Kidney (tissue), 14 donors: ENCODE data around the gene TUBB2B. TPM values are rescaled to one million over a fixed set of nuclear protein-coding genes. Genes with fewer than 3 reads are reported as not detected.

Experiments
- DNase-seq, 5 donors: peaks; one replicate each; pipeline ENCODE4 v3.0.0-alpha.2; 2013 to 2020
- FAIRE-seq: peaks from 2 replicates; lab custom pipeline; 2012; peaks lifted over from hg19 to GRCh38; lab: Jason Lieb, UNC
- H3K27ac ChIP-seq, 2 donors: one replicate each; pipeline ENCODE4 v1.7.0; 2013; ENCODE audit warnings: low read depth in 2 of 2, low read length in 2 of 2, inconsistent platforms in 1 of 2
- H3K27me3 ChIP-seq: one replicate; pipeline ENCODE4 v1.7.1; 2013; ENCODE audit warnings: low read length, inconsistent platforms; ENCODE audit not compliant: control insufficient read depth, insufficient read depth
- H3K36me3 ChIP-seq, 3 donors: one replicate each; pipeline versions ENCODE4 v1.7.0 to v1.7.1; 2013; ENCODE audit warnings: low read length in 3 of 3, control low read depth in 1 of 3, inconsistent platforms in 1 of 3; ENCODE audit not compliant: insufficient read depth in 3 of 3, control insufficient read depth in 2 of 3
- H3K4me1 ChIP-seq, 3 donors: one replicate each; pipeline versions ENCODE4 v1.7.0 to v1.7.1; 2013; ENCODE audit warnings: low read length in 3 of 3, inconsistent platforms in 1 of 3, low read depth in 1 of 3; ENCODE audit not compliant: control insufficient read depth in 2 of 3, insufficient read depth in 2 of 3
- H3K4me3 ChIP-seq, 3 donors: one replicate each; pipeline versions ENCODE4 v1.7.0 to v1.8.1; 2013; ENCODE audit warnings: low read length in 3 of 3, control low read depth in 1 of 3, inconsistent platforms in 1 of 3
- H3K9ac ChIP-seq, 3 donors: one replicate each; pipeline versions ENCODE4 v1.7.0 to v1.7.1; 2013; ENCODE audit warnings: low read length in 3 of 3, control low read depth in 1 of 3, inconsistent platforms in 1 of 3
- H3K9me3 ChIP-seq, 3 donors: one replicate each; pipeline versions ENCODE4 v1.7.0 to v1.7.1; 2013; ENCODE audit warnings: low read length in 3 of 3, control low read depth in 1 of 3, inconsistent platforms in 1 of 3; ENCODE audit not compliant: control insufficient read depth in 2 of 3, insufficient read depth in 1 of 3
- CTCF ChIP-seq: IDR thresholded peaks from 3 replicates; pipeline ENCODE4 v1.5.1; 2012; ENCODE audit warnings: mild to moderate bottlenecking, moderate library complexity, borderline replicate concordance; ENCODE audit not compliant: insufficient read depth; ENCODE audit errors: extremely low read depth
- intact Hi-C: fragments of 100-400 bp; cut with DNase I; formaldehyde crosslinking; loops from one replicate; pipeline ENCODE4 v1.11.1; 2022
- polyA plus RNA-seq: library from polyadenylated mRNA; stranded (reverse); fragments of 350-450 nt; fragmentation: Illumina TruSeq; extraction: RNeasy Lipid Tissue Mini Kit (QIAGEN cat#74804); gene quantifications from one replicate; pipeline ENCODE4 v1.2.3, GENCODE V29; 2014; ENCODE audit warnings: low read depth, low replicate concordance; ENCODE audit not compliant: insufficient read depth
- total RNA-seq: library from RNA; stranded (reverse); fragmentation: NEBNext Ultra II Directional; extraction: Animal tissue kit (Norgen Biotek cat#: 25700); gene quantifications from one replicate; pipeline ENCODE4 v1.2.1, GENCODE V29; 2021
- donor health status: control.
- donor health status: control.
- donor health status: control.
- donor health status: control.
- donor health status: control.
- donor health status: DM: yes; HTN: yes; CAD: no.
- donor health status: Normal renal cell carcinoma (clear cell type).

The TUBB2B gene
- total and polyA plus RNA-seq, 2 donors from 2014 or later, result 34.2 to 46.1 TPM

GRCh38 chr6:3268680-3269079 is 41.2 kb upstream of the TUBB2B start:
- H3K9ac ChIP-seq, result no peak overlapping the region
- no peak for TF ChIP-seq CTCF
- no peak for DNase-seq
- no peaks in the 10 kb centered on the region for H3K9me3 ChIP-seq
- H3K4me1 ChIP-seq, result peaks cover 0 to 5% (median 4%) of the 10 kb centered on the region in 3 donors
- no peak for FAIRE-seq
- H3K27me3 ChIP-seq, result no peaks in the 10 kb centered on the region
- intact Hi-C loops, result no loop called here
- H3K4me3 ChIP-seq, result no peak overlapping the region
- H3K27ac ChIP-seq, result no peak overlapping the region
- peaks cover 0 to 24% (median 9%) of the 10 kb centered on the region in 3 donors for H3K36me3 ChIP-seq

- Histone ChIP-seq H3K4me3 (no peak overlapping the region), H3K27ac (no peak overlapping the region), H3K27me3 (no peaks in the 10 kb centered on the region), H3K9me3 (no peaks in the 10 kb centered on the region), H3K4me1 (peaks cover 0 to 7% (median 6%) of the 10 kb centered on the region in 3 donors), H3K9ac (no peak overlapping the region), H3K36me3 (peaks cover 0 to 21% (median 7%) of the 10 kb centered on the region in 3 donors)
- intact Hi-C loops, result no loop called here
- no peak for TF ChIP-seq CTCF
- FAIRE-seq, result no peak
- DNase-seq, result no peak
Observed at GRCh38 chr6:3267162-3267561, 39.7 kb upstream of the TUBB2B start.

GRCh38 chr6:3266170-3266569 is 38.7 kb upstream of the TUBB2B start:
- Histone ChIP-seq H3K4me3 (no peak overlapping the region), H3K9me3 (no peaks in the 10 kb centered on the region), H3K4me1 (peaks cover 0 to 14% (median 12%) of the 10 kb centered on the region in 3 donors), H3K9ac (no peak overlapping the region), H3K27me3 (no peaks in the 10 kb centered on the region), H3K27ac (no peak overlapping the region), H3K36me3 (peaks cover 0 to 11% (median 5%) of the 10 kb centered on the region in 3 donors)
- no peak for TF ChIP-seq CTCF
- intact Hi-C loops, result no loop called here
- DNase-seq (no peak), FAIRE-seq (no peak)

GRCh38 chr6:3265671-3266070 is 38.2 kb upstream of the TUBB2B start:
- H3K27ac ChIP-seq, result no peak overlapping the region
- FAIRE-seq, result no peak

More at GRCh38 chr6:3265671-3266070, 38.2 kb upstream of the TUBB2B start:
- H3K9me3 ChIP-seq, result no peaks in the 10 kb centered on the region
- no peak for TF ChIP-seq CTCF
- no peak for DNase-seq
- H3K9ac ChIP-seq, result no peak overlapping the region
- H3K36me3 ChIP-seq, result peaks cover 0 to 11% (median 5%) of the 10 kb centered on the region in 3 donors
- intact Hi-C loops, result no loop called here
- no peak overlapping the region for H3K4me3 ChIP-seq
- H3K4me1 ChIP-seq, result peaks cover 0 to 17% (median 13%) of the 10 kb centered on the region in 3 donors
- no peaks in the 10 kb centered on the region for H3K27me3 ChIP-seq
